Neutrophil (primary cell): Measurements from ENCODE around the gene CDH1.

Experiments
- H3K27ac ChIP-seq: fragments of 200-600 bp; sonication (generic); 2 replicates; pipeline ENCODE4 v1.5.1; 2016; ENCODE audit warnings: mild to moderate bottlenecking, moderate library complexity
- H3K27me3 ChIP-seq: fragments of 200-600 bp; sonication (generic); 2 replicates; pipeline ENCODE4 v1.6.0; 2016; ENCODE audit warnings: mild to moderate bottlenecking
- H3K36me3 ChIP-seq: fragments of 200-600 bp; sonication (generic); 2 replicates; pipeline ENCODE4 v1.5.1; 2017
- H3K4me1 ChIP-seq, 2 experiments: fragments of 200-600 bp in 1 of 2; sonication (generic) in 1 of 2; 1 replicate in 1 of 2; 2 replicates in 1 of 2; pipeline versions ENCODE4 v1.5.1 to v1.6.1; 2013 to 2016; ENCODE audit warnings: low read depth in 1 of 2, low read length in 1 of 2, mild to moderate bottlenecking in 1 of 2, moderate library complexity in 1 of 2; ENCODE audit not compliant: control insufficient read depth in 1 of 2, insufficient read depth in 1 of 2
- H3K4me3 ChIP-seq, 2 experiments: fragments of 200-600 bp in 1 of 2; sonication (generic) in 1 of 2; 1 replicate in 1 of 2; 2 replicates in 1 of 2; pipeline ENCODE4 v1.5.1; 2013 to 2016; ENCODE audit warnings: low read depth in 1 of 2, low read length in 1 of 2, mild to moderate bottlenecking in 1 of 2, moderate library complexity in 1 of 2
- H3K9me3 ChIP-seq: fragments of 200-600 bp; sonication (generic); 2 replicates; pipeline ENCODE4 v1.5.1; 2016
- CTCF ChIP-seq: fragments of 200-600 bp; sonication (generic); IDR thresholded peaks from 2 replicates; pipeline ENCODE4 v1.5.1; 2016; ENCODE audit warnings: antibody characterized with exemption

CDH1 gene

GRCh38 chr16:68746951-68747350 is 9.9 kb downstream of the CDH1 start:
- H3K4me1 ChIP-seq = peaks cover 0 to 5% of the 10 kb centered on the region in 2 experiments
- TF ChIP-seq CTCF = no peak
- H3K27ac ChIP-seq = no peak overlapping the region
- no peaks in the 10 kb centered on the region for H3K36me3 ChIP-seq
- H3K9me3 ChIP-seq = no peaks in the 10 kb centered on the region
- no peaks in the 10 kb centered on the region for H3K27me3 ChIP-seq
- H3K4me3 ChIP-seq = no peak overlapping the region

GRCh38 chr16:68749432-68749831 is 12.3 kb downstream of the CDH1 start:
- Histone ChIP-seq H3K4me1 (peaks cover 0 to 5% of the 10 kb centered on the region in 2 experiments), H3K27ac (no peak overlapping the region), H3K9me3 (no peaks in the 10 kb centered on the region), H3K27me3 (no peaks in the 10 kb centered on the region), H3K4me3 (no peak overlapping the region), H3K36me3 (no peaks in the 10 kb centered on the region)
- TF ChIP-seq CTCF = no peak

- peaks cover under 1 to 7% of the 10 kb centered on the region in 2 experiments for H3K4me1 ChIP-seq
- H3K27ac ChIP-seq = no peak overlapping the region
- H3K4me3 ChIP-seq = no peak overlapping the region
- no peaks in the 10 kb centered on the region for H3K9me3 ChIP-seq
- TF ChIP-seq CTCF = no peak
- H3K36me3 ChIP-seq = no peaks in the 10 kb centered on the region
- no peaks in the 10 kb centered on the region for H3K27me3 ChIP-seq
Observed at GRCh38 chr16:68750193-68750695, 13.2 kb downstream of the CDH1 start.

- Histone ChIP-seq H3K4me1 (peaks cover 10 to 17% of the 10 kb centered on the region in 2 experiments), H3K27me3 (no peaks in the 10 kb centered on the region), H3K27ac (no peak overlapping the region), H3K9me3 (no peaks in the 10 kb centered on the region), H3K36me3 (no peaks in the 10 kb centered on the region), H3K4me3 (no peak overlapping the region)
- TF ChIP-seq CTCF = no peak
Observed at GRCh38 chr16:68751160-68751559, 14.1 kb downstream of the CDH1 start.

- H3K36me3 ChIP-seq = no peaks in the 10 kb centered on the region
- no peak for TF ChIP-seq CTCF
- no peak overlapping the region for H3K4me3 ChIP-seq
- peaks cover 24 to 30% of the 10 kb centered on the region in 2 experiments for H3K4me1 ChIP-seq
- H3K27ac ChIP-seq = no peak overlapping the region
- H3K27me3 ChIP-seq = no peaks in the 10 kb centered on the region
- H3K9me3 ChIP-seq = no peaks in the 10 kb centered on the region
Observed at GRCh38 chr16:68752602-68753001, 15.5 kb downstream of the CDH1 start.
